Measurements from ENCODE around the gene NR1I3. TPM values are rescaled to one million over a fixed set of nuclear protein-coding genes. Genes with fewer than 3 reads are reported as not detected.
A peak's percentile ranks its signal among the peaks of the same experiment; 100 is the strongest.

NR1I3 gene
- total RNA-seq, 1 experiment from 2014 or later = not detected

GRCh38 chr1:161225534-161226319 lies 12.3 kb downstream of the NR1I3 start, which contains the start of gene TOMM40L:
Gene TOMM40L (plus strand): TSS chr1:161226060. CDS start chr1:161226490, 430 bp downstream.
- Histone ChIP-seq H2BK5ac (ENCODE audit: insufficient read length, low read length) (no peak within 1 kb of the TSS), H3K23ac (ENCODE audit: insufficient read length, low read depth, low read length) (no peak within 1 kb of the TSS), H4K20me1 (ENCODE audit: control insufficient read depth, insufficient read depth, insufficient read length) (no peaks in the 10 kb centered on the region), H3K9me3 (ENCODE audit: control insufficient read depth, low read depth, low read length) (no peaks in the 10 kb centered on the region), H3K18ac (ENCODE audit: insufficient read length, low read depth, low read length) (no peak within 1 kb of the TSS), H3K27ac (ENCODE audit: insufficient read length, low read depth, low read length) (no peak within 1 kb of the TSS), H4K91ac (ENCODE audit: insufficient read length, low read depth, low read length) (no peak within 1 kb of the TSS), H2AK5ac (ENCODE audit: insufficient read length, low read length) (no peak within 1 kb of the TSS), H3K4ac (ENCODE audit: low read depth, low read length) (no peak within 1 kb of the TSS), H3K56ac (ENCODE audit: insufficient read length, low read depth, low read length) (no peak within 1 kb of the TSS), H3K27me3 (ENCODE audit: insufficient read depth, low read length) (no peaks in the 10 kb centered on the region), H3K79me2 (ENCODE audit: insufficient read depth, low read length) (no peaks in the 10 kb centered on the region), H3T11ph (ENCODE audit: low read length) (no peak within 1 kb of the TSS), H4K5ac (ENCODE audit: insufficient read length, low read depth, low read length) (no peak within 1 kb of the TSS), H3K79me1 (ENCODE audit: insufficient read depth, low read depth, low read length, poor library complexity, severe bottlenecking) (no peaks in the 10 kb centered on the region), H2BK15ac (ENCODE audit: low read depth, low read length) (no peak within 1 kb of the TSS), H2BK12ac (ENCODE audit: insufficient read length, low read depth, low read length) (no peak within 1 kb of the TSS), H2AFZ (ENCODE audit: low read length) (peak within 1 kb of the TSS; percentile 22), H2BK20ac (ENCODE audit: low read depth, low read length, poor library complexity, severe bottlenecking) (no peak within 1 kb of the TSS), H2BK120ac (ENCODE audit: low read depth, low read length, poor library complexity, severe bottlenecking) (no peak within 1 kb of the TSS), H3K14ac (ENCODE audit: insufficient read depth, low read length) (no peak within 1 kb of the TSS), H3K4me2 (ENCODE audit: insufficient read depth, insufficient read length, low read length) (peak within 1 kb of the TSS; percentile 79), H3K9ac (ENCODE audit: extremely low read depth, insufficient read length, low read length) (peak within 1 kb of the TSS; percentile 39), H3K23me2 (ENCODE audit: insufficient read length, low read depth, low read length, poor library complexity, severe bottlenecking) (no peaks in the 10 kb centered on the region), H3K4me1 (ENCODE audit: insufficient read depth, low read length) (peaks cover 8% of the 10 kb centered on the region; the same call in 1 of the 2 replicates), H4K8ac (replicated peaks; ENCODE audit: insufficient read length, low read depth, low read length) (no peak within 1 kb of the TSS)
- H3K27me3 Mint-ChIP-seq (ENCODE audit: low read depth) = no peaks in the 10 kb centered on the region
- TF ChIP-seq, protein P1, sequence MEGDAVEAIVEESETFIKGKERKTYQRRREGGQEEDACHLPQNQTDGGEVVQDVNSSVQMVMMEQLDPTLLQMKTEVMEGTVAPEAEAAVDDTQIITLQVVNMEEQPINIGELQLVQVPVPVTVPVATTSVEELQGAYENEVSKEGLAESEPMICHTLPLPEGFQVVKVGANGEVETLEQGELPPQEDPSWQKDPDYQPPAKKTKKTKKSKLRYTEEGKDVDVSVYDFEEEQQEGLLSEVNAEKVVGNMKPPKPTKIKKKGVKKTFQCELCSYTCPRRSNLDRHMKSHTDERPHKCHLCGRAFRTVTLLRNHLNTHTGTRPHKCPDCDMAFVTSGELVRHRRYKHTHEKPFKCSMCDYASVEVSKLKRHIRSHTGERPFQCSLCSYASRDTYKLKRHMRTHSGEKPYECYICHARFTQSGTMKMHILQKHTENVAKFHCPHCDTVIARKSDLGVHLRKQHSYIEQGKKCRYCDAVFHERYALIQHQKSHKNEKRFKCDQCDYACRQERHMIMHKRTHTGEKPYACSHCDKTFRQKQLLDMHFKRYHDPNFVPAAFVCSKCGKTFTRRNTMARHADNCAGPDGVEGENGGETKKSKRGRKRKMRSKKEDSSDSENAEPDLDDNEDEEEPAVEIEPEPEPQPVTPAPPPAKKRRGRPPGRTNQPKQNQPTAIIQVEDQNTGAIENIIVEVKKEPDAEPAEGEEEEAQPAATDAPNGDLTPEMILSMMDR (conservative IDR thresholded peaks at IDR 0.05) = peak; percentile 66
- peak within 1 kb of the TSS; percentile 99 to 100 for H3K4me3 Mint-ChIP-seq
- H3K36me3 Mint-ChIP-seq (ENCODE audit: insufficient read depth in 1 of 3, low read depth in 3 of 3) = peaks cover 18 to 21% (median 20%) of the 10 kb centered on the region in 3 experiments; a peak in 6 of 7 replicates
- peak within 1 kb of the TSS; percentile 65 to 99 (median 98) for H3K27ac Mint-ChIP-seq
- DNase-seq = peak; percentile 97
- H3K4me1 Mint-ChIP-seq = peaks cover 23 to 37% of the 10 kb centered on the region in 2 experiments
- no CpG with 5 or more reads among the region's 16 CpGs for WGBS (ENCODE audit: extremely low coverage, insufficient read length, low lambda C conversion rate)
- H3K9me3 Mint-ChIP-seq = no peaks in the 10 kb centered on the region

Data from H9 (cell line).